CMK (cell line): Measurements from ENCODE around the gene KRT76.
"Not testable (repeated sequence)": the region's sequence is repeated elsewhere in the genome, so short reads cannot be mapped to it uniquely, and the experiment has no call there.

Experiments used
- DNase-seq: peaks from one replicate; pipeline ENCODE4 v3.0.0-alpha.2; 2010; ENCODE audit warnings: low read depth

Gene KRT76

GRCh38 chr12:52781399-52782082 lies 4.4 kb upstream of the KRT76 start:
- no peak for DNase-seq

GRCh38 chr12:52779914-52780313 lies 2.8 kb upstream of the KRT76 start:
- DNase-seq: no peak

- no peak for DNase-seq
Measured at GRCh38 chr12:52778833-52779232, 1.7 kb upstream of the KRT76 start.

GRCh38 chr12:52777566-52777965 lies 421 bp upstream of the KRT76 start:
- no peak for DNase-seq

GRCh38 chr12:52776435-52776834 lies 710 bp downstream of the KRT76 start:
- no peak for DNase-seq

- no peak for DNase-seq
Measured at GRCh38 chr12:52774629-52775250, 2.4 kb downstream of the KRT76 start.

GRCh38 chr12:52772772-52773171 lies 4.4 kb downstream of the KRT76 start:
- DNase-seq: no peak

GRCh38 chr12:52772188-52772587 lies 5.0 kb downstream of the KRT76 start:
- no peak for DNase-seq

GRCh38 chr12:52771505-52771904 lies 5.6 kb downstream of the KRT76 start:
- no peak for DNase-seq

- no peak for DNase-seq
Measured at GRCh38 chr12:52771088-52771487, 6.1 kb downstream of the KRT76 start.

GRCh38 chr12:52769946-52770345 lies 7.2 kb downstream of the KRT76 start:
- DNase-seq: no peak

GRCh38 chr12:52769354-52769753 lies 7.8 kb downstream of the KRT76 start:
- DNase-seq: no peak

GRCh38 chr12:52768479-52769200 lies 8.5 kb downstream of the KRT76 start:
- DNase-seq: no peak

- no peak for DNase-seq
Measured at GRCh38 chr12:52767427-52767826, 9.7 kb downstream of the KRT76 start.

- DNase-seq: no peak
Measured at GRCh38 chr12:52767020-52767379, 10.1 kb downstream of the KRT76 start.

- no peak for DNase-seq
Measured at GRCh38 chr12:52766351-52767019, 10.7 kb downstream of the KRT76 start.

GRCh38 chr12:52765702-52766101 lies 11.4 kb downstream of the KRT76 start:
- no peak for DNase-seq

- no peak for DNase-seq
Measured at GRCh38 chr12:52763991-52764390, 13.2 kb downstream of the KRT76 start.

- DNase-seq: no peak
Measured at GRCh38 chr12:52763036-52763659, 14.0 kb downstream of the KRT76 start.

GRCh38 chr12:52761802-52762201 lies 15.3 kb downstream of the KRT76 start:
- no peak for DNase-seq

- not testable (repeated sequence) for DNase-seq
Measured at GRCh38 chr12:52761218-52761617, 15.9 kb downstream of the KRT76 start.

- no peak for DNase-seq
Measured at GRCh38 chr12:52760623-52761022, 16.5 kb downstream of the KRT76 start.
